SHP77 (cell line): ENCODE data around the gene GPT2.

Experiments used
- DNase-seq, 2 experiments: peaks; one replicate each; lab custom pipeline; 2025; lab: John Stamatoyannopoulos, UW

Gene GPT2, protein sequence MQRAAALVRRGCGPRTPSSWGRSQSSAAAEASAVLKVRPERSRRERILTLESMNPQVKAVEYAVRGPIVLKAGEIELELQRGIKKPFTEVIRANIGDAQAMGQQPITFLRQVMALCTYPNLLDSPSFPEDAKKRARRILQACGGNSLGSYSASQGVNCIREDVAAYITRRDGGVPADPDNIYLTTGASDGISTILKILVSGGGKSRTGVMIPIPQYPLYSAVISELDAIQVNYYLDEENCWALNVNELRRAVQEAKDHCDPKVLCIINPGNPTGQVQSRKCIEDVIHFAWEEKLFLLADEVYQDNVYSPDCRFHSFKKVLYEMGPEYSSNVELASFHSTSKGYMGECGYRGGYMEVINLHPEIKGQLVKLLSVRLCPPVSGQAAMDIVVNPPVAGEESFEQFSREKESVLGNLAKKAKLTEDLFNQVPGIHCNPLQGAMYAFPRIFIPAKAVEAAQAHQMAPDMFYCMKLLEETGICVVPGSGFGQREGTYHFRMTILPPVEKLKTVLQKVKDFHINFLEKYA

DNA sequence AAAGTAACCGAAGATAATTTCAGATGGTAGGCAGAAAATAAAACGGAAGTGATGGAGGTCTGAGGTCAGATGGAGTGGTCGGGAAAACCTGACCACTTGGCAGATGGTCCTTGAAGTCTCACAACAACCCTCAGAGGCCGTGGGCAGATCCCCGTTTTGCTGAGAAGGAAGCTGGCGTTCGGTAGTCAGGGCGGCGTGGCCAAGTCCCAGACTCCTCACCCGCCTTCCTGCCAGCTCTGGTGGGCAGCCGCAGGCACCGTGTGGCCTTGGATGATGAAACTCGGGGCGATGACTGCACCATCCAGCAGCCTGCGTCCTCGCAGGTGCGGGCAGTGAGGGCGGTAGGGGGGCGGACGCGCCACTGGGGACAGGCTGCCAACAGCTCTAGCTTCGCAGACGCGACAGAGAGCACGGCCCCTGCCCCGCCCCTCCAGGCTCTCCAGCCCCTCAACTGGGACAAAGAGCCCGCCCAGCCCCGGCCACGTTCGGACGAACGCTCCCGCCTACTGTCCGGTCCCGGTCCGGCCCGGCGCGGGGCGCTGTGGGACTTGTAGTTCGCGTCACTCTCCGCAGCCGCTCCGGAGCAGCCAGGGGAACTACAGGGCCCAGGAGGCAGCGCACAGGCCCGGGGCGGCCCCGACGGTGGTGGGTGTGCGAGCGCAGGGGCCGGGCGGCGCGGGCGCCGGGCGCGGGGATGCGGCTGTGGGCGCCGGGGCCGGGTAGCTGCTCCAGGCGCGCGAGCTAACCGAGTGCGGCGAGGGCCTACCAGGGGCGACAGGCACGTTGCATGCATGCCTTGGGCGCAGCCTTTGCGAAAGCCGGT is at the start of gene GPT2:
Gene GPT2, plus strand, starts transcription at position 673 of the 823 bp plus-strand sequence. CDS start 354 bp downstream, outside the sequence.
- peak; percentile 99 for DNase-seq

DNA sequence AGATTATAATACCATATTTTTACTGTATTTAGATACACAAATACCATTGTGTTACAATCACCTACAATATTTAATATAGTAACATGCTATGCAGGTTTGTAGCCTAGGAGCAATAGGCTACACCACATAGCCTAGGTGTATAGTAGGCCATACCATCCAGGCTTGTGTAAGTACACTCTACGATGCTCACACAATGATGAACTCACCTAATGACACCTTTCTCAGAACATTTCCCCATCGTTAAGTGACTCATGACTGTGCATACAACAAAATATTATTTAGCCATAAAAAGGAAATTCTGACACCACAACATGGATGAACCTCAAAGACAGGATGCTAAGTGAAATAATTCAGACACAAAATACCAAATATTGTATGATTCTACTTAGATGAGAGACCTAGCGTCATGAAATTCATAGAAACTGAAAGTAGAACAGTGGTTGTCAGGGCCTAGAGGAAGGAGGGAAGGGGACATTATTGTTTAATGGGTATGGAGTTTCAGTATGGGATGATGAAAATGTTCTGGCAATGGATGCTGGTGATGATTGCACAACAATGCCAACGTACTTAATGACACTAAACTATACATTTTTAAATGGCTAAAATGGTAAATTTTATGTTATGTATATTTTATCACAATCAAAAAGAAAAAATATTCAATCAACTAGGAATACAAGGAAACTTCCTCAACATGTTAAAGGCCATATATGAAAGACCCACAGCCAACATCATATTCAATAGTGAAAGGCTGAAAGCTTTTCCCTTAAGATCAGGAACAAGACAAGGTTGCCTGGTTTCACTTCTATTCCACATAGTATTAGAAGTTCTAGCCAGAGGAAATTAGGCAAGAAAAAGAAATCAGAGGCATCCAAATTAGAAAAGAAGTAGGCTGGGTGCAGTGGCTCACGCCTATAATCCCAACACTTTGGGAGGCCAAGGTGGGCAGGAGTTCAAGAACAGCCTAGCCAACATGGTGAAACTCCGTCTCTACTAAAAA is 47.3 kb upstream of the GPT2 start:
- DNase-seq: no peak

DNA sequence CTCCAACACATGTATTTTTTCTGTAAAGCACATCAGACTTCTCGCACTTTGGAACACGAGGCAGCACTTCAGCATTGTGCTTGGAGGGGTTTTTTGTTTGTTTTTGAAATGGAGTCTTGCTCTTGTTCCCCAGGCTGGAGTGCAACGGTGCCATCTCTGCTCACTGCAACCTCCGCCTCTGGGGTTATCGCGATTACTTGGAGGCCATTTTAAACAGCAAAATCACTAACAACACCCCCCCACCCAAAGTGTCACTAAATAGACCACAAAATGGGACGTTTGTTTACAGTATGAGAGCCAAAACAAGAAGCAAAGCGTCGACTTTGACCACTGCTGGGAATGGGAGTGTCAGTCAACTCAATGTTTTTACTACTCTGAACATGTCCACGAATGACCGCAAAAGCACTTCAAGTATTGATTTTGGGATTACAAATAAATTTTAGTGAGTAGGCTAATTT is 44.1 kb upstream of the GPT2 start:
- DNase-seq: no peak

GRCh38 chr16:46842192-46842895 is 41.8 kb upstream of the GPT2 start:
- DNase-seq: no peak

- DNase-seq: no peak
These were observed 40.1 kb upstream of the GPT2 start for GRCh38 chr16:46843898-46844642.

GRCh38 chr16:46844771-46845170 is 39.4 kb upstream of the GPT2 start:
- DNase-seq: no peak

GRCh38 chr16:46845952-46846351 is 38.2 kb upstream of the GPT2 start:
- DNase-seq: no peak

DNA sequence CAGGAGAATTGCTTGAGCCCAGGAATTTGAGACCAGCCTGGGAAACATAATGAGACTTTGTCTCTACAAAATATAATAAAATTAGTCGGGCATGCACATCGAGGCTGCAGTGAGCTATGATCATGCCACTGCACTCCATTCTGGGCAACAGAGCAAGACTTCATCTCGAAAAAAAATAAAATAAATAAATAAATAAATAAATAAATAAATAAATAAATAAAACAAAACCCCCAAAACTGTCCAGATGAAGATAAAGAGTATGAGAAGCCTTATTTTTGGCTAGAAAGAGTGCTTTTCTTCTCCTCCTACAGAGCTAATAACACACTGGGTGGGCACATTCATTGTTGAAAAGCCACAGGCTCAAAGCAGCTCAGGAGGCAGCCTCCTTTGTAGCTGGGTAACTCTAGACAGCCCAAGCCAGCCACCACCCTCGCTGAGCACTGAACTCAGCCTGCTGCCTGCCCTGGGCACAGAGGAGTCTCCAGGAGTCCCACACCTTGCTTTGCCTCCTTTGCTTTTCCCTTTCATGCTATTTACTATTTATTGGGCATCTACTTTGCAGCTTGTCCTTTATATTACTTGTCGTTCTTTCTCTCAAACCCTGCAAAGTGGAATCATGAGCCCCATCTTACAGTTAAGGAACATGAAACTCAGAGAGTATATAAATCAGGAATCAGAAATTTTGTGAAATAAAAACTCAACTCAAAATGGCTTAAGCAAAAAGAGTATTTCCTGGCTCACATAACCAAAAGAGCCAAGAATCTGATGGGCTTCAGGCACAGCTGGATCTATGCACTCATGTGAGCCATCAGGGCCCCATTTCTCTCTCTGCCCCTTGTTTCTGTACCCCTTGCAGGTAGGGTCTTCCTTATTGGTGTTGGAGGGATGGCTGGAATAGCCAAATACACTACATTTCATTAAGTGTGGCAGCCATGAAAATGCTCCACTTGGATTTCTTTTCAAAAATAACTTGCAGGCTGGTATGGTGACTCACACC is 35.1 kb upstream of the GPT2 start:
- DNase-seq: no peak

- no peak for DNase-seq
These were observed 33.3 kb upstream of the GPT2 start for GRCh38 chr16:46850619-46851555.

DNA sequence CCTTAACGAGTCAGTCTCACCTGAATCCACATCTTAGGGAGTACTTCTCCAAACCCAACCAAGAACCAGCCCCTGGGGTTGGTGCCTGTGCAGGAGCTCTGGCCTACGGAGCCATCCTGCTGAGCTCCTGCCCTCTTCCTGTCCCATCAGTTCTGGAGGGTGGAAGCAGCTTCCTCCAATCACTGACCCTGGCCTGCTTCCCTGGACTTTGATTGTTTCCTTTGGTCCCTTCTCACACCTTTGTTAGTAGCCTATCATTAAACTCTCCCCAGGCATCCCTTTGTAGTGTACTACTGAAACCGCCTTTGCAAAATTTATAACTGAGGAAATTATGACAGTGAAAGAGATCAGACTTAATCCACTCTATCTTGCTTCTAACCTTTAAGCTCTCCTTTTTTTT is 32.0 kb upstream of the GPT2 start:
- DNase-seq: no peak

DNA sequence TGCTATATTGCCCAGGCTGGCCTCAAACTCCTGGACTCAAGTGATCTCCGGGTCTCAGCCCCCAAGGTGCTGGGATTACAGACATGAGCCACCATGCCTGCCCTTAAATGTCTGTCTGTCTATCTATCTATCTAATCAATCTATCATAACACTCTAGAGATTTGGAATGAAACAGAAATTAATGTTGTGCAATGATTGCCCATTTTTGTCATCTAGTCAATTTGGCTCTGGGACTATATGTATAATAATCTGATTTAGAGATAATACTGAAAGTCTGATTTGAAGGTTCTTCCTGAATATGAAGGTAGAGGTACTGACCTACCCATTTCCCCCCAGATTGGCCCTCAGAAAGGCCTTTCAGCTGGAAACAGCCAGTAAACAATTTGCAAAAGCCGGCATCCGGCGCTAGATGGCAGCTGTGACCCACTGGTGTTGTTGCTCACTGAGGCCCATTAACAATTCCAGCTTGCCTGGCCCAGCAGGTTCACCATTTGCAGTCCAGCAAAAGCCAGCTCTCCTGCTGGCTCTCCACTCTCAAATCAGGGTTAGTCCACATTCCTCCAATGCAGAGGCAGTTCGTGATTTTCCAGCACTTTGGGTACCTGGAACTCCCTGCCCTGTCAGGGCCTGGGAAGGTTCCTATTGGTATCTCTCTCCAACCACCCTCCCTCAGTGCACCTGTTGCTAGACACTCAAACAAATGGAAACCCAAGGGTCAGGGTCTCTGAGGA is 30.3 kb upstream of the GPT2 start:
- DNase-seq: peak; percentile 84 to 88

- DNase-seq: no peak
These were observed 29.3 kb upstream of the GPT2 start for GRCh38 chr16:46854846-46855245.

DNA sequence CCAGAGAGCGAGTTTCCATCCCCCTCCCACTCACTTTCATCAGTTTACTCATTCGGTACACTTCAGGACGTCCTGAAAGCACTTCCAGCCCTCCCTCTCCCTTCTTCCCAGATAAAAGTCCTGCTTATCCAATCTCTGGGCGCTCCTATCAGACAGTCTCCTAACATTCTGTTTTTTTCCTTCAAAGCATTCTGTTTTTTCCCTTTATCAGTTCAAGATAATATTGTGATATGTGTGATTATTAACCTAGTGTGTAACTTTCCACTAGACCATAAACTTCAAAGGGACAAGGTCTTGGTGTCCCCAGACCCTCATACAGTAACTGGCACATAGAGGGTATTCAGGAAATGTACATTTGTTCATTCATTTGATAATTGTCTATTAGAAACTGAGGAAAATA is 28.8 kb upstream of the GPT2 start:
- no peak for DNase-seq

- peak; percentile 79 to 82 for DNase-seq
These were observed 26.7 kb upstream of the GPT2 start for GRCh38 chr16:46857368-46857945.

DNA sequence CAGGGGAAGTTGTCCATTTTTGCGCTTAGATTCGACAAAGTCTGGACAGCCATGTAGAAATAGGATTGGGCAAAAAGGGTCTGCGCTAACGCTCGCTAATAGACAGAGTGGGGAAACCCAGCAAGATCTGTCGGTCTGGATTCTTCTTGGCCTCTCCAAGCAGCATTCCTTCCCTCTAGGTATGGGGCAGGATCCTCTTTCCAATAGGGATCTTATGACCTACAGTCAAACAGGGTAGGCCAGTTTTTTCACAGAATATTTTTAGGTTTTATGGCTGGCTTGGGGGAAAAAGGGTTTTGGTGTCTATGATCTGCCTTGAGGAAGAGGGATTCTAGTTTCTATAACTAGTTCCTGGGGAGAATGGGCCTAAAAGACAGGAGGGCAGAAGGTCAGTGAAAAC is 26.0 kb upstream of the GPT2 start:
- no peak for DNase-seq

DNA sequence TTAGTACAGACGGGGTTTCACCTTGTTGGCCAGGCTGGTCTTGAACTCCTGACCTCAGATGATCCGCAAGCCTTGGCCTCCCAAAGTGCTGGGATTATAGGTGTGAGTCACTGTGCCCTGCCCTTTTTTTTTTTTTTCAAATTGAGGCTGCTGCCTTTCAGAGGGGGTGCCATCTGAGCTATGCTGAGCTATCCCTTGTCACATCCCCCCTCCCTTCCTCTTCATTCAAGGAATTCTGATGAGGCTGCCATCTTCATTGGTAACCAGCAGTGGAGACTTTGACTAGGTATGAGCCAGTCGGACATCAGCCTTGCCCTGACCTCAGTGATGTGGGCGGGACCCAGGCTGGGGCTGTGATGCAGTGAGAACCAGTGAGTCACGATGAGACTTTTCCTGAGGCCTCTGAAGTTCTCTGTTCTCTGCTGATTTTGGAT is 24.4 kb upstream of the GPT2 start:
- DNase-seq: no peak
